ENCODE data around the gene CNRIP1. TPM values are rescaled to one million over a fixed set of nuclear protein-coding genes. Genes with fewer than 3 reads are reported as not detected.

CNRIP1 gene
- total RNA-seq, 1 donor from 2014 or later = not detected

DNA sequence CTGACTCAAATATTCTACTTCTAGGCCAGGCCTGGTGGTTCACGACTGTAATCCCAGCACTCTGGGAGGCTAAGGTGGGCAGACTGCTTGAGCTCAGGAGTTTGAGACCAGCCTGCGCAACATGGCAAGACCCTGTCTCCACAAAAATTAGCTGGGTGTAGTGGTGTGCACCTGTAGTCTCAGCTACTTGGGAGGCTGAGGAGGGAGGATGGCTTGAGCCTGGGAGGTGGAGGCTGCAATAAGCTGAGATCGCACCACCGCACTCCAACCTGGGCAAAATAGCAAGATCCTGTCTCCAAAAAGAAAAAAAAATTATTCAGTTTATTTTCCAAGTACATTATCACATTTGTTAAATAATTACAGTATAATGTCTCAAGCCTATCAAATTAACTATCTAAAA, 74.7 kb downstream of the CNRIP1 start:
- H3K36me3 Mint-ChIP-seq (ENCODE audit: insufficient read depth) = no peaks in the 10 kb centered on the region
- H3K27ac Mint-ChIP-seq = no peak overlapping the region
- TF ChIP-seq, protein P1, sequence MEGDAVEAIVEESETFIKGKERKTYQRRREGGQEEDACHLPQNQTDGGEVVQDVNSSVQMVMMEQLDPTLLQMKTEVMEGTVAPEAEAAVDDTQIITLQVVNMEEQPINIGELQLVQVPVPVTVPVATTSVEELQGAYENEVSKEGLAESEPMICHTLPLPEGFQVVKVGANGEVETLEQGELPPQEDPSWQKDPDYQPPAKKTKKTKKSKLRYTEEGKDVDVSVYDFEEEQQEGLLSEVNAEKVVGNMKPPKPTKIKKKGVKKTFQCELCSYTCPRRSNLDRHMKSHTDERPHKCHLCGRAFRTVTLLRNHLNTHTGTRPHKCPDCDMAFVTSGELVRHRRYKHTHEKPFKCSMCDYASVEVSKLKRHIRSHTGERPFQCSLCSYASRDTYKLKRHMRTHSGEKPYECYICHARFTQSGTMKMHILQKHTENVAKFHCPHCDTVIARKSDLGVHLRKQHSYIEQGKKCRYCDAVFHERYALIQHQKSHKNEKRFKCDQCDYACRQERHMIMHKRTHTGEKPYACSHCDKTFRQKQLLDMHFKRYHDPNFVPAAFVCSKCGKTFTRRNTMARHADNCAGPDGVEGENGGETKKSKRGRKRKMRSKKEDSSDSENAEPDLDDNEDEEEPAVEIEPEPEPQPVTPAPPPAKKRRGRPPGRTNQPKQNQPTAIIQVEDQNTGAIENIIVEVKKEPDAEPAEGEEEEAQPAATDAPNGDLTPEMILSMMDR (IDR thresholded peaks at IDR 0.05; ENCODE audit: unreplicated experiment) = no peak
- H3K9me3 Mint-ChIP-seq (ENCODE audit: low read depth) = no peaks in the 10 kb centered on the region
- DNase-seq (ENCODE audit: low spot score, unreplicated experiment) = no peak
- H3K4me3 Mint-ChIP-seq (ENCODE audit: low read depth) = no peak overlapping the region
- H3K27me3 Mint-ChIP-seq = no peaks in the 10 kb centered on the region
- peaks cover 8% of the 10 kb centered on the region for H3K4me1 Mint-ChIP-seq (ENCODE audit: low read depth)

GRCh38 chr2:68244456-68244855, 75.3 kb downstream of the CNRIP1 start:
- no peaks in the 10 kb centered on the region for H3K9me3 Mint-ChIP-seq (ENCODE audit: low read depth)
- DNase-seq (ENCODE audit: low spot score, unreplicated experiment) = no peak
- H3K27ac Mint-ChIP-seq = no peak overlapping the region
- no peaks in the 10 kb centered on the region for H3K36me3 Mint-ChIP-seq (ENCODE audit: insufficient read depth)
- H3K4me1 Mint-ChIP-seq (ENCODE audit: low read depth) = peaks cover 6% of the 10 kb centered on the region
- TF ChIP-seq, protein P1 (IDR thresholded peaks at IDR 0.05; ENCODE audit: unreplicated experiment) = no peak
- H3K27me3 Mint-ChIP-seq = no peaks in the 10 kb centered on the region
- no peak overlapping the region for H3K4me3 Mint-ChIP-seq (ENCODE audit: low read depth)

Other genes with a start within 250 kb of the CNRIP1 start
- gene PNO1, start 162.1 kb downstream of the CNRIP1 start, total RNA-seq = 12.8 and 16.2 TPM in 2 replicates
- 44.1 and 48.5 TPM in 2 replicates for gene PPP3R1, start 67.4 kb downstream of the CNRIP1 start, total RNA-seq
- 0.10 TPM in 1 of 2 replicates, not detected in the other for gene PLEK, start 45.3 kb upstream of the CNRIP1 start, total RNA-seq
- gene FBXO48, start 147.3 kb upstream of the CNRIP1 start, total RNA-seq = 1.2 and 1.5 TPM in 2 replicates
- 10.6 and 11.6 TPM in 2 replicates for gene APLF, start 147.6 kb upstream of the CNRIP1 start, total RNA-seq

Measured in progenitor cell of endocrine pancreas (in vitro differentiated cells).